WERI-Rb-1 (cell line): Measurements from ENCODE around the gene DUSP6.
"Not testable (repeated sequence)": the region's sequence is repeated elsewhere in the genome, so short reads cannot be mapped to it uniquely, and the experiment has no call there.

Experiments
- DNase-seq: peaks from one replicate; pipeline ENCODE4 v3.0.0-alpha.2; 2020
- H3K27ac ChIP-seq: fragments of 250-450 bp; sonication (Bioruptor Pico); 2 replicates; pipeline ENCODE4 v1.5.1; 2020; ENCODE audit warnings: mild to moderate bottlenecking, moderate library complexity
- H3K27me3 ChIP-seq: fragments of 250-450 bp; sonication (Bioruptor Pico); 2 replicates; pipeline ENCODE4 v1.5.1; 2021; ENCODE audit warnings: mild to moderate bottlenecking, low read depth, moderate library complexity; ENCODE audit not compliant: insufficient read depth, severe bottlenecking
- H3K36me3 ChIP-seq: fragments of 250-450 bp; sonication (Bioruptor Pico); 2 replicates; pipeline ENCODE4 v1.5.1; 2020; ENCODE audit warnings: mild to moderate bottlenecking, moderate library complexity
- H3K4me3 ChIP-seq: 2 replicates; pipeline ENCODE4 v1.5.1; 2011; ENCODE audit warnings: low read depth, mild to moderate bottlenecking, control low read depth, low read length
- H3K9me3 ChIP-seq: fragments of 250-450 bp; sonication (Bioruptor Pico); 2 replicates; pipeline ENCODE4 v1.5.1; 2021; ENCODE audit warnings: mild to moderate bottlenecking, moderate library complexity; ENCODE audit not compliant: severe bottlenecking
- CTCF ChIP-seq: IDR thresholded peaks from 2 replicates; pipeline ENCODE4 v1.5.1; 2011; ENCODE audit warnings: low read depth, mild to moderate bottlenecking, control low read depth, inconsistent platforms, low read length

DUSP6 gene

GRCh38 chr12:89344862-89345202 is 7.5 kb downstream of the DUSP6 start:
- Histone ChIP-seq H3K36me3 (no peaks in the 10 kb centered on the region), H3K27me3 (no peaks in the 10 kb centered on the region), H3K4me3 (no peak overlapping the region), H3K9me3 (no peaks in the 10 kb centered on the region), H3K27ac (no peak overlapping the region)
- no peak for TF ChIP-seq CTCF
- DNase-seq = no peak

GRCh38 chr12:89344043-89344861 is 8.0 kb downstream of the DUSP6 start:
- no peak overlapping the region for H3K27ac ChIP-seq
- no peaks in the 10 kb centered on the region for H3K27me3 ChIP-seq
- no peak for TF ChIP-seq CTCF
- H3K9me3 ChIP-seq = no peaks in the 10 kb centered on the region
- no peak for DNase-seq
- no peak overlapping the region for H3K4me3 ChIP-seq
- H3K36me3 ChIP-seq = no peaks in the 10 kb centered on the region

GRCh38 chr12:89343127-89343526 is 9.2 kb downstream of the DUSP6 start:
- no peak for TF ChIP-seq CTCF
- H3K27ac ChIP-seq = no peak overlapping the region
- H3K4me3 ChIP-seq = no peak overlapping the region
- H3K9me3 ChIP-seq = no peaks in the 10 kb centered on the region
- DNase-seq = no peak
- no peaks in the 10 kb centered on the region for H3K36me3 ChIP-seq
- no peaks in the 10 kb centered on the region for H3K27me3 ChIP-seq

- H3K27me3 ChIP-seq = no peaks in the 10 kb centered on the region
- H3K9me3 ChIP-seq = no peaks in the 10 kb centered on the region
- DNase-seq = no peak
- no peak overlapping the region for H3K27ac ChIP-seq
- no peaks in the 10 kb centered on the region for H3K36me3 ChIP-seq
- no peak for TF ChIP-seq CTCF
- no peak overlapping the region for H3K4me3 ChIP-seq
Observed at GRCh38 chr12:89340861-89341260, 11.4 kb downstream of the DUSP6 start.

GRCh38 chr12:89339526-89339925 is 12.8 kb downstream of the DUSP6 start:
- no peaks in the 10 kb centered on the region for H3K9me3 ChIP-seq
- H3K27me3 ChIP-seq = no peaks in the 10 kb centered on the region
- H3K27ac ChIP-seq = no peak overlapping the region
- H3K36me3 ChIP-seq = no peaks in the 10 kb centered on the region
- DNase-seq = no peak
- TF ChIP-seq CTCF = no peak
- no peak overlapping the region for H3K4me3 ChIP-seq

- DNase-seq, H3K27ac ChIP-seq: not testable (repeated sequence)
Observed at GRCh38 chr12:89337136-89337535, 15.2 kb downstream of the DUSP6 start.

More at GRCh38 chr12:89337136-89337535, 15.2 kb downstream of the DUSP6 start:
- H3K4me3 ChIP-seq, H3K36me3 ChIP-seq, H3K9me3 ChIP-seq, H3K27me3 ChIP-seq: not testable (repeated sequence)
